GM12874 (cell line): ENCODE results near the gene EPN3.

Source experiments
- CTCF ChIP-seq: IDR thresholded peaks from 2 replicates; pipeline ENCODE4 v1.5.1; 2011; ENCODE audit warnings: low read depth, mild to moderate bottlenecking, control low read depth, low read length, moderate library complexity; ENCODE audit not compliant: insufficient read depth

The EPN3 gene

GRCh38 chr17:50588391-50589049 is 56.0 kb downstream of the EPN3 start:
- no peak for TF ChIP-seq CTCF

- no peak for TF ChIP-seq CTCF
These were observed 56.7 kb downstream of the EPN3 start for GRCh38 chr17:50589095-50589705.

- no peak for TF ChIP-seq CTCF
These were observed 58.6 kb downstream of the EPN3 start for GRCh38 chr17:50590946-50591737.

- TF ChIP-seq CTCF, result no peak
These were observed 60.8 kb downstream of the EPN3 start for GRCh38 chr17:50593321-50593720.
